SK-N-SH (cell line): ENCODE results near the gene CEP57. TPM values are rescaled to one million over a fixed set of nuclear protein-coding genes. Genes with fewer than 3 reads are reported as not detected.

Experiments used
- CTCF ChIA-PET: fragments of 300-600, 350-600 bp; formaldehyde crosslinking; extraction: SDS; loops from one replicate; lab custom pipeline; 2021; lab: Yijun Ruan, JAX
- POLR2A ChIA-PET: fragments of 350-600 bp; sonication (Branson Sonifier 250); formaldehyde crosslinking; extraction: SDS; loops from one replicate; lab custom pipeline; 2020; ENCODE audit warnings: antibody characterized with exemption, inconsistent platforms; lab: Yijun Ruan, JAX
- DNase-seq: peaks from one replicate; pipeline ENCODE4 v3.0.0; 2012
- H2AFZ ChIP-seq: fragments of 200-600 bp; sonication (generic); 2 replicates; pipeline ENCODE4 v1.8.1; 2016; ENCODE audit warnings: antibody characterized with exemption, mild to moderate bottlenecking, low read depth
- H3F3A ChIP-seq: fragments of 200-600 bp; sonication (generic); replicated peaks from 2 replicates; pipeline ENCODE3; 2016; ENCODE audit warnings: antibody characterized with exemption, mild to moderate bottlenecking; ENCODE audit not compliant: insufficient read depth
- H3K27ac ChIP-seq, 2 experiments: fragments of 200-500 bp in 1 of 2; fragments of 200-600 bp in 1 of 2; sonication (Bioruptor generic) in 1 of 2; sonication (generic), shearing (Covaris generic) in 1 of 2; 2 replicates each; pipeline versions ENCODE4 v1.5.1 to v1.6.1; 2014 to 2016; ENCODE audit warnings: low read depth in 2 of 2, inconsistent platforms in 1 of 2, low read length in 1 of 2, mild to moderate bottlenecking in 1 of 2, mixed read lengths in 1 of 2
- H3K27me3 ChIP-seq: fragments of 200-600 bp; sonication (generic), shearing (Covaris generic); 2 replicates; pipeline ENCODE4 v1.6.1; 2016; ENCODE audit warnings: mixed run types; ENCODE audit not compliant: insufficient read depth
- H3K36me3 ChIP-seq, 2 experiments: fragments of 200-500 bp in 1 of 2; fragments of 200-600 bp in 1 of 2; sonication (Bioruptor generic) in 1 of 2; sonication (generic) in 1 of 2; replicated peaks in 1 of 2; 2 replicates each; pipeline versions ENCODE3 to v1.5.1; 2014 to 2016; ENCODE audit warnings: low read length in 1 of 2, mild to moderate bottlenecking in 1 of 2; ENCODE audit not compliant: insufficient read depth in 2 of 2, control insufficient read depth in 1 of 2
- H3K4me1 ChIP-seq, 2 experiments: fragments of 200-500 bp in 1 of 2; fragments of 200-600 bp in 1 of 2; sonication (Bioruptor generic) in 1 of 2; sonication (generic), shearing (Covaris generic) in 1 of 2; 2 replicates each; pipeline versions ENCODE4 v1.5.1 to v1.6.1; 2014 to 2016; ENCODE audit warnings: low read depth in 1 of 2, low read length in 1 of 2, mixed run types in 1 of 2; ENCODE audit not compliant: insufficient read depth in 2 of 2, control insufficient read depth in 1 of 2
- H3K4me2 ChIP-seq: fragments of 200-600 bp; sonication (generic), shearing (Covaris generic); 2 replicates; pipeline ENCODE4 v1.6.1; 2017; ENCODE audit warnings: mixed run types
- H3K4me3 ChIP-seq, 2 experiments: fragments of 200-500 bp in 1 of 2; fragments of 200-600 bp in 1 of 2; sonication (Bioruptor generic) in 1 of 2; sonication (generic), shearing (Covaris generic) in 1 of 2; 2 replicates each; pipeline versions ENCODE4 v1.5.1 to v1.8.1; 2014 to 2016; ENCODE audit warnings: low read depth in 2 of 2, inconsistent platforms in 1 of 2, low read length in 1 of 2, mild to moderate bottlenecking in 1 of 2, mixed read lengths in 1 of 2, moderate library complexity in 1 of 2
- H3K79me2 ChIP-seq: fragments of 200-600 bp; sonication (generic); 2 replicates; pipeline ENCODE4 v1.8.1; 2017; ENCODE audit warnings: mild to moderate bottlenecking; ENCODE audit not compliant: insufficient read depth
- H3K9ac ChIP-seq: fragments of 200-600 bp; sonication (generic); 2 replicates; pipeline ENCODE4 v1.6.1; 2017; ENCODE audit warnings: mixed run types
- H3K9me2 ChIP-seq: fragments of 200-600 bp; sonication (generic); 2 replicates; pipeline ENCODE4 v1.6.1; 2017; ENCODE audit warnings: mixed run types
- H3K9me3 ChIP-seq: fragments of 200-600 bp; sonication (generic); 2 replicates; pipeline ENCODE4 v1.6.1; 2017; ENCODE audit warnings: mixed run types, mild to moderate bottlenecking, moderate library complexity
- H4K20me1 ChIP-seq: fragments of 200-600 bp; sonication (generic); 2 replicates; pipeline ENCODE4 v1.6.1; 2017; ENCODE audit warnings: mild to moderate bottlenecking, mixed run types; ENCODE audit not compliant: insufficient read depth
- CHD2 ChIP-seq: fragments of 150-350 bp; IDR thresholded peaks from 2 replicates; pipeline ENCODE4 v1.6.1; 2018; ENCODE audit warnings: low read length; ENCODE audit not compliant: partially characterized antibody
- ELF1 ChIP-seq: IDR thresholded peaks from 2 replicates; pipeline ENCODE4 v1.4.0; 2012
- EP300 ChIP-seq, 2 experiments: IDR thresholded peaks; 2 replicates each; pipeline versions ENCODE4 v1.4.0 to v1.6.1; 2012; ENCODE audit warnings: borderline replicate concordance in 1 of 2, low read depth in 1 of 2, low read length in 1 of 2
- FOSL2 ChIP-seq: IDR thresholded peaks from 2 replicates; pipeline ENCODE4 v1.4.0; 2012; ENCODE audit warnings: low read depth, mild to moderate bottlenecking, moderate library complexity, borderline replicate concordance
- FOXJ3 ChIP-seq: sonication (generic); formaldehyde crosslinking; IDR thresholded peaks from 2 replicates; pipeline ENCODE4 v1.5.1; 2020; ENCODE audit warnings: mild to moderate bottlenecking, missing genetic modification reagents
- FOXM1 ChIP-seq: IDR thresholded peaks from 2 replicates; pipeline ENCODE4 v1.4.0; 2012; ENCODE audit warnings: low read depth, mild to moderate bottlenecking
- GABPA ChIP-seq: IDR thresholded peaks from 2 replicates; pipeline ENCODE4 v1.4.0; 2012; ENCODE audit warnings: low read depth, mild to moderate bottlenecking
- JUND ChIP-seq: IDR thresholded peaks from 2 replicates; pipeline ENCODE4 v1.4.0; 2012
- MEF2A ChIP-seq: IDR thresholded peaks from 2 replicates; pipeline ENCODE4 v1.4.0; 2012; ENCODE audit warnings: low read depth, borderline replicate concordance
- NFIC ChIP-seq: IDR thresholded peaks from 2 replicates; pipeline ENCODE4 v1.4.0; 2012; ENCODE audit warnings: borderline replicate concordance
- NRF1 ChIP-seq: IDR thresholded peaks from 2 replicates; pipeline ENCODE4 v1.6.1; 2012; ENCODE audit warnings: low read depth, mild to moderate bottlenecking, low read length
- POLR2AphosphoS5 ChIP-seq: IDR thresholded peaks from 2 replicates; pipeline ENCODE4 v1.6.1; 2012; ENCODE audit warnings: low read depth, low read length
- RFX5 ChIP-seq: IDR thresholded peaks from 2 replicates; pipeline ENCODE4 v1.6.1; 2012; ENCODE audit warnings: mild to moderate bottlenecking, improper control_type of control experiment, low read length
- SIN3A ChIP-seq: IDR thresholded peaks from 2 replicates; pipeline ENCODE4 v1.6.1; 2012; ENCODE audit warnings: low read depth, mild to moderate bottlenecking, low read length, moderate library complexity, borderline replicate concordance
- SMC3 ChIP-seq: IDR thresholded peaks from 2 replicates; pipeline ENCODE4 v1.6.1; 2012; ENCODE audit warnings: low read depth, low read length, improper control_type of control experiment
- TEAD4 ChIP-seq: IDR thresholded peaks from 2 replicates; pipeline ENCODE4 v1.4.0; 2012; ENCODE audit warnings: mild to moderate bottlenecking, borderline replicate concordance; ENCODE audit not compliant: insufficient read depth
- YY1 ChIP-seq: IDR thresholded peaks from 2 replicates; pipeline ENCODE4 v1.4.0; 2012; ENCODE audit warnings: low read depth, mild to moderate bottlenecking
- WGBS: methylation state at CpG from one replicate; pipeline ENCODE4 v1.1.6; 2017; ENCODE audit warnings: low lambda C conversion rate; 5-methylcytosine and 5-hydroxymethylcytosine counted together
- polyA plus RNA-seq, 3 experiments: library from polyadenylated mRNA; depleted of rRNA; stranded (reverse); fragments of >200 nt; gene quantifications; 2 replicates each; pipeline ENCODE4 v1.2.3, GENCODE V29; 2012
- TF ChIP-seq, protein P1 (sequence below): IDR thresholded peaks from 2 replicates; pipeline ENCODE4 v1.4.0; 2012; ENCODE audit warnings: low read depth
- TF ChIP-seq, protein P2 (sequence below): fragments of 200-600 bp; sonication (generic); IDR thresholded peaks from 2 replicates; pipeline ENCODE4 v1.6.1; 2017; ENCODE audit warnings: antibody characterized with exemption, mild to moderate bottlenecking, moderate library complexity
- TF ChIP-seq, protein P3 (sequence below): IDR thresholded peaks from 2 replicates; pipeline ENCODE4 v1.4.0; 2012; ENCODE audit warnings: low read depth, borderline replicate concordance

Gene CEP57
- polyA plus RNA-seq, 1 of the 3 experiments (the other 2 are of a cell fraction) = 12.2 TPM

DNA sequence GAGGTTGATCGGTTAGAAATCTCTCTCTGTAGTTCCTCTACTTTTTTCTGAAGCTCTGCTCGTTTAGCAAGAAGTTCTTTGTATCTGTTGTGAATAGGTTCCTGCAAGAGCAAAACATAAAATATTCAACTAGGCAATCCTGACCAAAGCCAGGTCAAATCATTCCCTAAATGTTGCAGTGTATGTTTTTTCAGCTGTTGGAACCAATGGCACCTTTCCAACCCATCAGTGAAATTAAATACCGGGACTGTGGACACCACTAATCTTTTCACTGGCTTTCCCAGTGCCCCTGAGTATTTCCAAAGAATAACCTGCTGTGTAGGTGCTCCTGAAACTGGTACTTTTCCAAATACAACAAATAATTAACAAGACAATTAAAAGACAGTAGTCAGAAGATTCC lies 45.1 kb downstream of the CEP57 start:
- Histone ChIP-seq H3K9me2 (no peaks in the 10 kb centered on the region), H3K79me2 (no peaks in the 10 kb centered on the region), H2AFZ (no peak overlapping the region), H3K4me1 (peaks cover 2 to 4% of the 10 kb centered on the region in 2 experiments; a peak in 2 of 4 replicates), H3K27ac (peak overlapping the region in 1 of 2 experiments; percentile 61; a peak in 2 of 4 replicates), H4K20me1 (no peaks in the 10 kb centered on the region), H3K9me3 (no peaks in the 10 kb centered on the region), H3K4me2 (no peak overlapping the region), H3K4me3 (no peak overlapping the region), H3K9ac (no peak overlapping the region), H3K36me3 (peaks cover 76 to 92% of the 10 kb centered on the region in 2 experiments), H3K27me3 (no peaks in the 10 kb centered on the region), H3F3A (peaks cover 24% of the 10 kb centered on the region)
- ChIA-PET CTCF (interaction anchor here (0.6 to 3.4 kb wide), 32 partner anchors 8 to 868 kb away, joined by 3 to 33 read pairs (median 4); partner anchors contain the start of genes CCDC82, CEP57 and MAML2), POLR2A (no interaction called here)
- no peak for DNase-seq
- TF ChIP-seq FOSL2 (no peak), TEAD4 (no peak), YY1 (no peak), SIN3A (no peak), EP300 (IDR thresholded peaks at IDR 0.05; ENCODE audit: borderline replicate concordance in 1 of 2, low read depth in 1 of 2, low read length in 1 of 2) (no peak), RFX5 (no peak), POLR2AphosphoS5 (no peak), JUND (no peak), NFIC (no peak), FOXJ3 (CRISPR knock-in tag) (no peak), NRF1 (no peak)
- TF ChIP-seq, protein P1, sequence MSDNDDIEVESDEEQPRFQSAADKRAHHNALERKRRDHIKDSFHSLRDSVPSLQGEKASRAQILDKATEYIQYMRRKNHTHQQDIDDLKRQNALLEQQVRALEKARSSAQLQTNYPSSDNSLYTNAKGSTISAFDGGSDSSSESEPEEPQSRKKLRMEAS = no peak
- TF ChIP-seq, protein P2, sequence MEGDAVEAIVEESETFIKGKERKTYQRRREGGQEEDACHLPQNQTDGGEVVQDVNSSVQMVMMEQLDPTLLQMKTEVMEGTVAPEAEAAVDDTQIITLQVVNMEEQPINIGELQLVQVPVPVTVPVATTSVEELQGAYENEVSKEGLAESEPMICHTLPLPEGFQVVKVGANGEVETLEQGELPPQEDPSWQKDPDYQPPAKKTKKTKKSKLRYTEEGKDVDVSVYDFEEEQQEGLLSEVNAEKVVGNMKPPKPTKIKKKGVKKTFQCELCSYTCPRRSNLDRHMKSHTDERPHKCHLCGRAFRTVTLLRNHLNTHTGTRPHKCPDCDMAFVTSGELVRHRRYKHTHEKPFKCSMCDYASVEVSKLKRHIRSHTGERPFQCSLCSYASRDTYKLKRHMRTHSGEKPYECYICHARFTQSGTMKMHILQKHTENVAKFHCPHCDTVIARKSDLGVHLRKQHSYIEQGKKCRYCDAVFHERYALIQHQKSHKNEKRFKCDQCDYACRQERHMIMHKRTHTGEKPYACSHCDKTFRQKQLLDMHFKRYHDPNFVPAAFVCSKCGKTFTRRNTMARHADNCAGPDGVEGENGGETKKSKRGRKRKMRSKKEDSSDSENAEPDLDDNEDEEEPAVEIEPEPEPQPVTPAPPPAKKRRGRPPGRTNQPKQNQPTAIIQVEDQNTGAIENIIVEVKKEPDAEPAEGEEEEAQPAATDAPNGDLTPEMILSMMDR = no peak
- 94% methylated on average over 3 of the region's 3 CpGs for WGBS

DNA sequence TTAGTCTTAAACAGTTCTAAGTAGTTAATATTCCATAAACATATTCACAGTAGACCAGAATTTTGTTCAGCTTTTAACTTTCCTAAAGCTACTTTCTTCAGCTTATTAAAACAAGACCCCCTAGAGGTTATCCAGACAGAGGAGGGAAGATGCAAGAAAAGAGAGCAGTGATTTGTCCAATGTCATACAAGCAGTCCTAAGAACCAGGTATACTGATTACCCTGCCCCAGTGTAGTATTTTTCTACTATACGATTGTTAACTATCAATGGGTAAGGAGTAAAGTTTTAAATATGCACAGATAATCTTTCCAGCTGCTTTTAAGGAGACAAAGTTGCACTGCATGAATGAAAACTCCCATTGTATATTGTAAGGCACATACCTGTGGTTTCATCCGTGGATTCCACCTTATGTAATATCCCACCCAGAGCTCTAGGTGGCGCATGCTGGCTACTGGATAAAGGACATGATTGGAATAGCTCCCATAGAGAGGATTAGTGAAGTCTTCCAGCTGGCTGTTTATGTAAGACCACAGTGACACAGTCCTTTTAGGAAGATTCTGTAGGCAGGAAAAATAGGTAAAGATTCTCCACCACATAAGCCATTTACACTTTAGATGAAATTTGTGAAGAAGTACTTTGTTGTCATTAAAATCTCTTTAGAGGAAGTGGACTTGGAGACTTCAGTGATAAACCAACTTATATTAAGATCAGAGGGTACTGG lies 45.6 kb downstream of the CEP57 start:
- Histone ChIP-seq H3K27me3 (no peaks in the 10 kb centered on the region), H3K4me2 (no peak overlapping the region), H3K4me1 (peaks cover 2 to 4% of the 10 kb centered on the region in 2 experiments; a peak in 2 of 4 replicates), H3K79me2 (no peaks in the 10 kb centered on the region), H4K20me1 (no peaks in the 10 kb centered on the region), H2AFZ (no peak overlapping the region), H3K27ac (peak overlapping the region; percentile 43 to 61), H3K9me2 (no peaks in the 10 kb centered on the region), H3K9ac (no peak overlapping the region), H3K36me3 (peaks cover 80 to 92% of the 10 kb centered on the region in 2 experiments), H3K4me3 (no peak overlapping the region), H3K9me3 (no peaks in the 10 kb centered on the region), H3F3A (peaks cover 22% of the 10 kb centered on the region)
- 9% methylated on average over 3 of the region's 3 CpGs for WGBS
- ChIA-PET POLR2A (interaction anchor here (1.1 kb wide), 1 partner anchor 554 kb away, joined by 3 read pairs; the partner anchor contains the start of gene CCDC82), CTCF (interaction anchor here (0.6 to 3.4 kb wide), 33 partner anchors 9 to 868 kb away, joined by 3 to 33 read pairs (median 4); partner anchors contain the start of genes CCDC82, CEP57 and MAML2)
- peak; percentile 55 for DNase-seq
- TF ChIP-seq CHD2 (peak; percentile 49), GABPA (no peak), JUND (no peak), EP300 (IDR thresholded peaks at IDR 0.05; ENCODE audit: borderline replicate concordance in 1 of 2, low read depth in 1 of 2, low read length in 1 of 2) (no peak), SMC3 (peak; percentile 76), MEF2A (no peak), NRF1 (no peak), ELF1 (no peak), SIN3A (no peak), FOSL2 (no peak), FOXM1 (no peak), TEAD4 (no peak)
- TF ChIP-seq, protein P2 = peak; percentile 95
- TF ChIP-seq, protein P3, sequence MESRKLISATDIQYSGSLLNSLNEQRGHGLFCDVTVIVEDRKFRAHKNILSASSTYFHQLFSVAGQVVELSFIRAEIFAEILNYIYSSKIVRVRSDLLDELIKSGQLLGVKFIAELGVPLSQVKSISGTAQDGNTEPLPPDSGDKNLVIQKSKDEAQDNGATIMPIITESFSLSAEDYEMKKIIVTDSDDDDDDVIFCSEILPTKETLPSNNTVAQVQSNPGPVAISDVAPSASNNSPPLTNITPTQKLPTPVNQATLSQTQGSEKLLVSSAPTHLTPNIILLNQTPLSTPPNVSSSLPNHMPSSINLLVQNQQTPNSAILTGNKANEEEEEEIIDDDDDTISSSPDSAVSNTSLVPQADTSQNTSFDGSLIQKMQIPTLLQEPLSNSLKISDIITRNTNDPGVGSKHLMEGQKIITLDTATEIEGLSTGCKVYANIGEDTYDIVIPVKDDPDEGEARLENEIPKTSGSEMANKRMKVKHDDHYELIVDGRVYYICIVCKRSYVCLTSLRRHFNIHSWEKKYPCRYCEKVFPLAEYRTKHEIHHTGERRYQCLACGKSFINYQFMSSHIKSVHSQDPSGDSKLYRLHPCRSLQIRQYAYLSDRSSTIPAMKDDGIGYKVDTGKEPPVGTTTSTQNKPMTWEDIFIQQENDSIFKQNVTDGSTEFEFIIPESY = no peak
